ENCODE data around the gene TGFBRAP1.

DNA sequence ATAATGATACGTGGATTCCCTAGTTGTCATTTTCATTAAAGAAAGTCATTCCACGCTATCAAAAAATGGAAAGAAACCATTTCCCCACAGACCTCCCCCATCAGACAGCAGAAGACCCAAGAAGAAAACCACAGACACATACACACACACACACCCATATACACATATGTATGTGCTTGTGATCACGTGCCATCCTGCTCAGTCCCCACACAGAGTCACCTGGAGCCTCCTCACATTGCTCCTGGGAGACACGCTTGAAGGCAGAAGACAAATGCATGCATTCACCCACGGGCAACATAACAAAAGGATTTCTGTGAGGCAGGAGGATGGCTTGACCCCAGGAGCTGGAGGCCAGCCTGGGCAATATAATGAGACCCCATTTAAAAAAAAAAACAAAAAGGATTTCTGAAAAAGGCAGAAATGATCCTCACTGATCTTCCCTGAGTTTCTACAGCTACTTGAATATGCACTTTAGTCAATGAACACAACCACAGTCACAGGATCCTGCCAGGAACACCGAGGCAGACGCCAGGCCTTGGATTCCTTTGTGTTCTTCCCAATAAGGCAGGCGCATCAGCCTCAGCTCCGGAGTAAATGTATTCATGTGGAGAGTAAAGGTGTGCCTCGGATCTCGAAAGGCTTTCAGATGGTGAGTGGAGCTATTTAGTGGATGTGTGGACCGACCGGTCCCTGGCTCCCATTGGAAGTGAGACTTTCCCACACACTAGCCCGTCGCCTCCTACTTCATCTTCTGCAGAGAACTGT, 21.0 kb downstream of the TGFBRAP1 start:
- TF ChIP-seq EZH2phosphoT487 (IDR thresholded peaks at IDR 0.05; ENCODE audit: insufficient read depth, low read depth) (no peak), EZH2 (IDR thresholded peaks at IDR 0.05; ENCODE audit: insufficient read depth, poor library complexity, severe bottlenecking) (no peak)
